GM18505 (cell line): Measurements from ENCODE around the gene ZFR2.
"Not testable (repeated sequence)": the region's sequence is repeated elsewhere in the genome, so short reads cannot be mapped to it uniquely, and the experiment has no call there.

Experiments used
- ATAC-seq: cut with Tn5 transposase; IDR thresholded peaks from one replicate; pipeline ENCODE4 v1.9.1; 2021; ENCODE audit not compliant: unreplicated experiment
- POLR2A ChIP-seq: IDR thresholded peaks from 4 replicates; pipeline ENCODE4 v1.6.1; 2011; ENCODE audit warnings: borderline replicate concordance; ENCODE audit not compliant: insufficient read depth, insufficient read length; ENCODE audit errors: extremely low read depth

Gene ZFR2

GRCh38 chr19:3868770-3869456 is at the start of gene ZFR2:
Gene ZFR2 (minus strand): TSS chr19:3869038. CDS start chr19:3869017, 21 bp downstream.
- no peak for ATAC-seq
- TF ChIP-seq POLR2A = no peak

- no peak for ATAC-seq
- no peak for TF ChIP-seq POLR2A
These were observed 47.2 kb upstream of the ZFR2 start for GRCh38 chr19:3916033-3916432.

- TF ChIP-seq POLR2A = no peak
- no peak for ATAC-seq
These were observed 45.4 kb upstream of the ZFR2 start for GRCh38 chr19:3914199-3914598.

- no peak for ATAC-seq
- no peak for TF ChIP-seq POLR2A
These were observed 41.3 kb upstream of the ZFR2 start for GRCh38 chr19:3910105-3910504.

- no peak for ATAC-seq
- no peak for TF ChIP-seq POLR2A
These were observed 39.6 kb upstream of the ZFR2 start for GRCh38 chr19:3908266-3909054.

- no peak for TF ChIP-seq POLR2A
- no peak for ATAC-seq
These were observed 38.9 kb upstream of the ZFR2 start for GRCh38 chr19:3907626-3908265.

- no peak for TF ChIP-seq POLR2A
- ATAC-seq = no peak
These were observed 35.4 kb upstream of the ZFR2 start for GRCh38 chr19:3904233-3904632.

DNA sequence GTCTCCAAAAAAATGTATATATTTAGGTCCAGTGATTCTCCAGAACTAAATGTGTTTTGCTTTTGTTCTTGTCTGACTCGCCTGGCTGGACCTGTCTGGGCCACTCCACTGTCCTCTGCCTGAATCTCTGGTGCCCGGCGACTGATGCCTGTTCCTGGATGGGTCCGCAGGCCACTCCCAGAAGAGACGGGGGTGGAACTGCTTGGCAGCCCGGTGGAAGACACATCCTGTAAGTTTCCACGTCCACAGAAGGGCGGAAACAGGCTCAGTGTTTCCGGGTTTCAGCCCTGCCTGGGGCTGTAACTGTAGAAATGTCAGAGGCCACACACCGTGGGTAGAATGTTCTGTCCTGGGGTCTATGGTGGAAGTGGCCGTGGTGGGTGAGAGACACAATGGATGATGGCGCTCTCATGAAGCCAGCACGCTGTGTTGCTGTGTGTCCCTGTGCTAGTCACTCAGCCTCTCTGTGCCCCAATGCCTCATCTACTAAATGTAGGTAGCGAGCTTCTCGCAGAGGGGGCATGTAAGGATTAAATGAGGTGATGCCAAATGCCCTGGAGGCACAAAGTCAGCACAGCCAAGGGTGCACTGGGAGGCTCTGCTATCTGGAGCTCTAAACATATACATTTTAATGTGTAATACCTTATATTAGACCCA is 33.6 kb upstream of the ZFR2 start:
- no peak for ATAC-seq
- no peak for TF ChIP-seq POLR2A

GRCh38 chr19:3899531-3900294 is 30.9 kb upstream of the ZFR2 start:
- no peak for ATAC-seq
- no peak for TF ChIP-seq POLR2A

DNA sequence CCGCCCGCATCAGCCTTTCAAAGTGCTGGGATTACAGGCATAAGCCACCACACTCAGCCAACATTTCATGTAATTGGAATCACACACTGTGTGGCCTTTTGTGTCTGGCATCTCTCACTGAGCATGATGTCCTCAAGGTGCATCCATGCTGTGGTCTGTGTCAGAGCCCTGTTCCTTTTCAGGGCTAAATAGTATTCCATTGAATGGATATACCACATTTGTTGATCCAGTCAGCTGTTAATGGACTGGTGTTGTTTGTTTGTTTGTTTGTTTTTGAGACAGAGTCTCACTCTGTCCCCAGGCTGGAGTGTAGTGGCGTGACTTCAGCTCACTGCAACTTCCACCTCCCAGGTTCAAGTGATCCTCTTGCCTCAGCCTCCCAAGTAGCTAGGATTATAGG is 29.6 kb upstream of the ZFR2 start:
- TF ChIP-seq POLR2A = no peak
- no peak for ATAC-seq

- no peak for TF ChIP-seq POLR2A
- no peak for ATAC-seq
These were observed 29.1 kb upstream of the ZFR2 start for GRCh38 chr19:3897936-3898335.

- no peak for TF ChIP-seq POLR2A
These were observed 26.9 kb upstream of the ZFR2 start for GRCh38 chr19:3895788-3896187.

DNA sequence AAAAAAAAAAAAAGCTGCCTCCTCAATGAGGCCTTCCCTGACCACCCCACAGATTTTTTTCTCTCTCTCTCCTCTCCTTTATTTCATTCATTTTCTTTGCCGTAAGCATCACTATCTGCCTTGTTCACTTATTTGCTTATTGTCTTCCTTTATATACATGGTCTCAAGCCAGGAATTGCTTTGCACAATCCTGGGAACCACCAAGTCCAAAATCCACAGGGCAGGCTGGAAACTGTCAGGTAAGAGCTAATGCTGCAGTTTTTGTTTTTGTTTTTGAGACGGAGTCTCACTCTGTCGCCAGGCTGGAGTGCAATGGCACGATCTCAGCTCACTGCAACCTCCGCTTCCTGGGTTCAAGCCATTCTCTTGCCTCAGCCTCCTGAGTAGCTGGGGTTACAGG is 26.1 kb upstream of the ZFR2 start:
- not testable (repeated sequence) for ATAC-seq

More at GRCh38 chr19:3895788-3896187, 26.9 kb upstream of the ZFR2 start:
- no peak for ATAC-seq
